Spleen (tissue), 11 donors: ENCODE data around the gene PLXNA2. TPM values are rescaled to one million over a fixed set of nuclear protein-coding genes. Genes with fewer than 3 reads are reported as not detected.

Source experiments
- DNase-seq: peaks from one replicate; pipeline ENCODE4 v3.0.0-alpha.2; 2020
- H3K27ac ChIP-seq, 8 donors: fragments of 200-600 bp; sonication (generic) in 7 of 8; 1 replicate in 4 of 8; 2 replicates in 4 of 8; pipeline versions ENCODE4 v1.5.0 to v1.8.0; 2016 to 2021; ENCODE audit warnings: inconsistent platforms in 4 of 8, mild to moderate bottlenecking in 4 of 8, moderate library complexity in 1 of 8
- H3K27me3 ChIP-seq, 7 donors: fragments of 200-600 bp; sonication (generic) in 6 of 7; replicated peaks in 1 of 7; 1 replicate in 4 of 7; 2 replicates in 3 of 7; pipeline versions ENCODE4 v1.5.0 to v1.8.0; 2016 to 2021; ENCODE audit warnings: inconsistent platforms in 3 of 7, mild to moderate bottlenecking in 1 of 7
- H3K36me3 ChIP-seq, 6 donors: fragments of 200-600 bp; sonication (generic) in 5 of 6; 1 replicate in 4 of 6; 2 replicates in 2 of 6; pipeline versions ENCODE4 v1.5.0 to v1.8.0; 2016 to 2021; ENCODE audit warnings: inconsistent platforms in 2 of 6
- H3K4me1 ChIP-seq, 6 donors: fragments of 200-600 bp; sonication (generic) in 5 of 6; 1 replicate in 3 of 6; 2 replicates in 3 of 6; pipeline versions ENCODE4 v1.5.0 to v1.8.0; 2016 to 2021; ENCODE audit warnings: inconsistent platforms in 3 of 6
- H3K4me3 ChIP-seq, 8 donors: fragments of 200-600 bp; sonication (generic) in 7 of 8; 1 replicate in 4 of 8; 2 replicates in 4 of 8; pipeline versions ENCODE4 v1.5.0 to v1.8.0; 2016 to 2021; ENCODE audit warnings: inconsistent platforms in 4 of 8, mild to moderate bottlenecking in 4 of 8, moderate library complexity in 2 of 8
- H3K9me3 ChIP-seq, 8 donors: fragments of 200-600 bp; sonication (generic) in 7 of 8; 1 replicate in 4 of 8; 2 replicates in 4 of 8; pipeline versions ENCODE4 v1.5.0 to v1.8.0; 2016 to 2021; ENCODE audit warnings: inconsistent platforms in 4 of 8
- CTCF ChIP-seq, 11 experiments: fragments of 200-600 bp in 7 of 11; fragments of 450-650 bp in 4 of 11; sonication (generic) in 4 of 11; IDR thresholded peaks in 8 of 11; conservative IDR thresholded peaks in 3 of 11; 1 replicate in 7 of 11; 2 replicates in 4 of 11; pipeline versions ENCODE4 v1.4.0 to v1.8.0; 2016 to 2021; ENCODE audit warnings: antibody characterized with exemption in 11 of 11, inconsistent platforms in 4 of 11, mild to moderate bottlenecking in 1 of 11
- POLR2A ChIP-seq, 3 donors: fragments of 450-650 bp; IDR thresholded peaks; one replicate each; pipeline ENCODE4 v1.5.1; 2017; ENCODE audit warnings: antibody characterized with exemption in 3 of 3, mild to moderate bottlenecking in 1 of 3
- POLR2AphosphoS5 ChIP-seq, 3 donors: sonication (generic); formaldehyde crosslinking; IDR thresholded peaks; one replicate each; pipeline ENCODE4 v1.5.1; 2017; ENCODE audit warnings: antibody characterized with exemption in 3 of 3
- WGBS, 5 donors: extraction: QIAGEN DNeasy Blood & Tissue Kit in 3 of 5; methylation state at CpG; one replicate each; pipeline versions ENCODE4 v1.1.5 to v1.1.7; 2013 to 2018; 5-methylcytosine and 5-hydroxymethylcytosine counted together
- intact Hi-C: fragments of 100-400 bp; cut with DNase I; formaldehyde crosslinking; loops from one replicate; pipeline ENCODE4 v1.15.0; 2023; ENCODE audit warnings: low total_unique reads
- polyA plus RNA-seq, 3 donors: library from polyadenylated mRNA; stranded (reverse); fragments of 200-250 nt; gene quantifications; one replicate each; pipeline ENCODE4 v1.2.1, GENCODE V29; 2013
- total RNA-seq, 7 donors: library from RNA; depleted of rRNA in 3 of 7; stranded (reverse); fragments of >200 nt in 3 of 7; fragmentation: NEBNext Ultra II Directional in 4 of 7; extraction: Animal tissue kit (Norgen Biotek cat#: 25700) in 4 of 7; gene quantifications; one replicate each; pipeline versions ENCODE4 v1.1.0 to v1.2.1, GENCODE V29; 2016 to 2021
- donor health status: healthy with polysubstance abuse.
- donor health status: DM: no; HTN: no; CAD: no; lungs with moderate emphysema.
- donor health status: DM: no; HTN: no; CAD: no.
- donor health status: Bipolar disorder and iron deficiency.
- donor health status: healthy.
- donor health status: DM: no; HTN: no; CAD: no.
- donor health status: DM: yes; HTN: yes; CAD: no.

Gene PLXNA2
- total and polyA plus RNA-seq, 10 donors, result 0.93 to 16.9 (median 7.0) TPM

- no peak for TF ChIP-seq POLR2A (IDR thresholded peaks at IDR 0.05)
- intact Hi-C loops, result no loop called here
- Histone ChIP-seq H3K9me3 (no peaks in the 10 kb centered on the region), H3K27ac (no peak overlapping the region), H3K4me3 (no peak overlapping the region), H3K27me3 (peaks cover 0 to 13% (median 0%) of the 10 kb centered on the region in 7 donors), H3K36me3 (no peaks in the 10 kb centered on the region), H3K4me1 (peaks cover 0 to 11% (median 3%) of the 10 kb centered on the region in 6 donors)
- no peak for DNase-seq
- whole genome bisulfite sequencing, 5 donors, result 39 to 80% (median 51%) methylated on average over 2 of the region's 2 CpGs
Measured at GRCh38 chr1:208135354-208135753, 108.8 kb downstream of the PLXNA2 start.

- 70 to 87% (median 81%) methylated on average over 5 of the region's 5 CpGs for WGBS, 5 donors
Measured at GRCh38 chr1:208134491-208134890, 109.7 kb downstream of the PLXNA2 start.

GRCh38 chr1:208133355-208133754 is 110.8 kb downstream of the PLXNA2 start:
- Histone ChIP-seq H3K4me3 (no peak overlapping the region), H3K4me1 (peaks cover 0 to 11% (median 3%) of the 10 kb centered on the region in 6 donors), H3K27ac (no peak overlapping the region), H3K27me3 (peaks cover 0 to 23% (median 0%) of the 10 kb centered on the region in 7 donors), H3K9me3 (no peaks in the 10 kb centered on the region), H3K36me3 (no peaks in the 10 kb centered on the region)
- WGBS, 5 donors, result 87 to 95% (median 93%) methylated on average over 2 of the region's 2 CpGs
- TF ChIP-seq CTCF (IDR thresholded peaks at IDR 0.05 in 8 of 11, conservative IDR thresholded peaks at IDR 0.05 in 3 of 11) (no peak), POLR2AphosphoS5 (IDR thresholded peaks at IDR 0.05) (no peak), POLR2A (IDR thresholded peaks at IDR 0.05) (no peak)
- intact Hi-C loops, result loop anchor here (2.0 kb wide), 1 partner anchor 103 kb away; no protein-coding TSS in a partner anchor
- no peak for DNase-seq

More at GRCh38 chr1:208134491-208134890, 109.7 kb downstream of the PLXNA2 start:
- Histone ChIP-seq H3K9me3 (no peaks in the 10 kb centered on the region), H3K4me1 (peaks cover 0 to 11% (median 3%) of the 10 kb centered on the region in 6 donors), H3K4me3 (no peak overlapping the region), H3K27ac (no peak overlapping the region), H3K27me3 (peaks cover 0 to 20% (median 0%) of the 10 kb centered on the region in 7 donors), H3K36me3 (no peaks in the 10 kb centered on the region)
- no peak for DNase-seq
- intact Hi-C loops, result no loop called here
- TF ChIP-seq POLR2AphosphoS5 (IDR thresholded peaks at IDR 0.05), result no peak
- no peak for TF ChIP-seq CTCF (IDR thresholded peaks at IDR 0.05 in 8 of 11, conservative IDR thresholded peaks at IDR 0.05 in 3 of 11)
- no peak for TF ChIP-seq POLR2A (IDR thresholded peaks at IDR 0.05)

DNA sequence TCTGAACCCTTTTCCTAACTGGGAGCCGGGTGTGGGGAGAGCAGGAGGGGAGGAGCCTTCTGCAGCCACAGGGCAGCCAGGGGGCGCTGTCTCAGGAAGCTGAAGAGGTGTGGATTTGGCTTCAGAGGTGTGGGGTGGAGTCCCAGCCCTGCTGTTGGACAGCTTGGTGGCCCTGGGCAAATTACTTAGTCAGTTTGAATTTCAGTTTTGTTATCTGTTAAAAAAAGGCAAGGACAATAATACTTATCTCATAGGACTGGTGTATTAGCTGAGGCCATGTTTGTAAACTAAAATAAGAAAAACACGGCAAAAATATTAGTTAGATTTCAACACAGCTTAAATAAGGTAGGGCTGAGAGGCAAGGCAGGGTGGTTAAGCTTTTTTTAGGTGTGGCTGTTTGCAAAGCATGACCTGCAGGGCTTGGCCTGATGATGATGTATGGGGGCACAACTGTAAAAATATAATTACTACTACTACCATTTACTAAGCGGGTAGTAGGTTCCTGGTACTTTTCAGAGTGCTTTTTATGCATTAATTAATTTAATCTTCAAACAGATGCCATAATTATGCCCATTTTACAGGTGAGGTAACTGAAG is 111.8 kb downstream of the PLXNA2 start:
- H3K27ac ChIP-seq, result peak overlapping the region in 1 of 8 donors; percentile 40
- peak; percentile 88 for DNase-seq
- H3K9me3 ChIP-seq, result no peaks in the 10 kb centered on the region
- 45 to 49% (median 45%) methylated on average over 4 of the region's 4 CpGs for WGBS, 5 donors
- H3K4me1 ChIP-seq, result peaks cover 0 to 11% (median 3%) of the 10 kb centered on the region in 6 donors
- intact Hi-C loops, result loop anchor here (2.0 kb wide), 1 partner anchor 104 kb away; no protein-coding TSS in a partner anchor
- H3K4me3 ChIP-seq, result no peak overlapping the region
- H3K27me3 ChIP-seq, result peaks cover 0 to 23% (median 0%) of the 10 kb centered on the region in 7 donors
- TF ChIP-seq POLR2AphosphoS5 (IDR thresholded peaks at IDR 0.05) (no peak), CTCF (IDR thresholded peaks at IDR 0.05 in 8 of 11, conservative IDR thresholded peaks at IDR 0.05 in 3 of 11) (peak; percentile 27 to 85 (median 82)), POLR2A (IDR thresholded peaks at IDR 0.05) (no peak)
- no peaks in the 10 kb centered on the region for H3K36me3 ChIP-seq
